ENCODE measurements around the gene STK32B. TPM values are rescaled to one million over a fixed set of nuclear protein-coding genes. Genes with fewer than 3 reads are reported as not detected.

The STK32B gene
- total RNA-seq, 1 experiment from 2014 or later: 15.1 TPM

GRCh38 chr4:5030221-5030620 is 21.1 kb upstream of the STK32B start:
- CTCF ChIA-PET: no interaction called here
- TF ChIP-seq EZH2 (IDR thresholded peaks at IDR 0.05; ENCODE audit: borderline replicate concordance, low read depth, low read length, poor library complexity, severe bottlenecking) (no peak), CTCF (conservative IDR thresholded peaks at IDR 0.05; ENCODE audit: low read depth, low read length) (no peak)
- POLR2A ChIA-PET (ENCODE audit: low non-redundant PET): no interaction called here
- DNase-seq (ENCODE audit: low spot score): no peak
- no peak overlapping the region for H3K27ac ChIP-seq (ENCODE audit: low read depth, low read length, poor library complexity, severe bottlenecking)
- H3K27me3 ChIP-seq (replicated peaks; ENCODE audit: insufficient read depth, low read depth, low read length, poor library complexity): no peaks in the 10 kb centered on the region
- H3K36me3 ChIP-seq (ENCODE audit: insufficient read depth, low read length, poor library complexity, severe bottlenecking): no peaks in the 10 kb centered on the region
- intact Hi-C loops (cut with micrococcal nuclease; ENCODE audit: unreplicated experiment): no loop called here
- H3K4me3 ChIP-seq (ENCODE audit: low read depth, low read length, poor library complexity, severe bottlenecking): no peak overlapping the region
- H3K4me1 ChIP-seq (ENCODE audit: insufficient read depth, low read length, poor library complexity, severe bottlenecking): no peaks in the 10 kb centered on the region
- H3K9me3 ChIP-seq (ENCODE audit: low read depth, low read length, poor library complexity, severe bottlenecking): no peaks in the 10 kb centered on the region
- no TSS peak for BruUV-seq (replicated peaks)

DNA sequence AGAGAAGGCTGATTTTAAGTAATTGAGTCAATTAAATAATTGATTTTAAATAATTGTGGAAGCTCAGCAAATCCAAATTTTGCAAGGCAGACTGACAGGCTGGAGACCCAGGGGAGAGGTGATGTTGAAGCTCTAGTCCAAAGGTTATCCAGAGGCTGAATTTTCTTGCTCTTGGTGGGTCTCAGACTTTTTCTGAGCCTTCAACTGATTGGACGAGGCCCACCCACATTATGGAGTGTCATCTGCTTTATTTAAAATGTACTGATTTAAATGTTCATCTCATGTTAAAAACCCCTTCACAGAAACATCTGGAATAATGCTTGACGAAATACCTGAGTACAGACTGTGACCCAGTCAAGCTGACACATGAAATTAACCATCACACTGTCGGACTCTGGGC is 20.4 kb upstream of the STK32B start:
- TF ChIP-seq CTCF (conservative IDR thresholded peaks at IDR 0.05; ENCODE audit: low read depth, low read length) (no peak), EZH2 (IDR thresholded peaks at IDR 0.05; ENCODE audit: borderline replicate concordance, low read depth, low read length, poor library complexity, severe bottlenecking) (no peak)
- H3K4me3 ChIP-seq (ENCODE audit: low read depth, low read length, poor library complexity, severe bottlenecking): no peak overlapping the region
- DNase-seq (ENCODE audit: low spot score): no peak
- CTCF ChIA-PET: no interaction called here
- no peak overlapping the region for H3K27ac ChIP-seq (ENCODE audit: low read depth, low read length, poor library complexity, severe bottlenecking)
- no TSS peak for BruUV-seq (replicated peaks)
- POLR2A ChIA-PET (ENCODE audit: low non-redundant PET): no interaction called here
- peaks cover under 1% of the 10 kb centered on the region for H3K4me1 ChIP-seq (ENCODE audit: insufficient read depth, low read length, poor library complexity, severe bottlenecking)
- intact Hi-C loops (cut with micrococcal nuclease; ENCODE audit: unreplicated experiment): no loop called here
- H3K36me3 ChIP-seq (ENCODE audit: insufficient read depth, low read length, poor library complexity, severe bottlenecking): no peaks in the 10 kb centered on the region
- H3K27me3 ChIP-seq (replicated peaks; ENCODE audit: insufficient read depth, low read depth, low read length, poor library complexity): no peaks in the 10 kb centered on the region
- H3K9me3 ChIP-seq (ENCODE audit: low read depth, low read length, poor library complexity, severe bottlenecking): no peaks in the 10 kb centered on the region

GRCh38 chr4:5032813-5033212 is 18.5 kb upstream of the STK32B start:
- POLR2A ChIA-PET (ENCODE audit: low non-redundant PET): no interaction called here
- Histone ChIP-seq H3K4me3 (ENCODE audit: low read depth, low read length, poor library complexity, severe bottlenecking) (no peak overlapping the region), H3K36me3 (ENCODE audit: insufficient read depth, low read length, poor library complexity, severe bottlenecking) (no peaks in the 10 kb centered on the region), H3K27me3 (replicated peaks; ENCODE audit: insufficient read depth, low read depth, low read length, poor library complexity) (no peaks in the 10 kb centered on the region), H3K9me3 (ENCODE audit: low read depth, low read length, poor library complexity, severe bottlenecking) (no peaks in the 10 kb centered on the region), H3K27ac (ENCODE audit: low read depth, low read length, poor library complexity, severe bottlenecking) (no peak overlapping the region), H3K4me1 (ENCODE audit: insufficient read depth, low read length, poor library complexity, severe bottlenecking) (peaks cover 12% of the 10 kb centered on the region)
- no TSS peak for BruUV-seq (replicated peaks)
- TF ChIP-seq EZH2 (IDR thresholded peaks at IDR 0.05; ENCODE audit: borderline replicate concordance, low read depth, low read length, poor library complexity, severe bottlenecking): no peak
- TF ChIP-seq CTCF (conservative IDR thresholded peaks at IDR 0.05; ENCODE audit: low read depth, low read length): no peak
- CTCF ChIA-PET: no interaction called here
- intact Hi-C loops (cut with micrococcal nuclease; ENCODE audit: unreplicated experiment): no loop called here
- no peak for DNase-seq (ENCODE audit: low spot score)

All from A673 (cell line).